K562 (cell line): ENCODE results near the gene SEC24A. TPM values are rescaled to one million over a fixed set of nuclear protein-coding genes. Genes with fewer than 3 reads are reported as not detected.

Experiments
- ATAC-seq: fragments of 200-7000 bp; cut with Tn5 transposase; 3 replicates; pipeline ENCODE4 v1.9.1; 2020; ENCODE audit warnings: moderate library complexity
- BruUV-seq: library from RNA; stranded (reverse); fragments of 400-500 nt; replicated peaks from 2 replicates; lab custom pipeline; 2021; lab: Mats Ljungman, UMichigan
- CTCF ChIA-PET: fragments of 300-600 bp; formaldehyde crosslinking; extraction: SDS; loops from one replicate; lab custom pipeline; 2021; ENCODE audit warnings: low intra/inter-chr PET ratio; lab: Yijun Ruan, JAX
- POLR2A ChIA-PET: fragments of 300-600, 350-650 bp; sonication (Branson Sonifier 250); formaldehyde crosslinking; extraction: SDS; loops from one replicate; lab custom pipeline; 2021; ENCODE audit warnings: antibody characterized with exemption, inconsistent platforms; lab: Yijun Ruan, JAX
- DNase-seq, 4 experiments: peaks; one replicate each; pipeline versions ENCODE4 v3.0.0 to v3.0.0-alpha.2; 2011 to 2018; ENCODE audit warnings: low spot score in 3 of 4, mixed read lengths in 3 of 4; ENCODE audit errors: extremely low read depth in 1 of 4
- FAIRE-seq: peaks from 2 replicates; lab custom pipeline; 2011; peaks lifted over from hg19 to GRCh38; lab: Jason Lieb, UNC
- H2AFZ ChIP-seq: 2 replicates; pipeline ENCODE4 v1.6.0; 2011; ENCODE audit warnings: low read depth, low read length, control low read depth, inconsistent platforms
- H3K27ac ChIP-seq: fragments of 200-600 bp; 3 replicates; pipeline ENCODE4 v1.8.0; 2011; ENCODE audit warnings: low read depth, mild to moderate bottlenecking, control low read depth, inconsistent platforms, low read length, moderate library complexity, mixed read lengths; ENCODE audit errors: extremely low read depth
- H3K27me3 ChIP-seq, 2 experiments: fragments of 300-600 bp in 1 of 2; 2 replicates in 1 of 2; 3 replicates in 1 of 2; pipeline versions ENCODE4 v1.6.0 to v1.8.0; 2011; ENCODE audit warnings: inconsistent platforms in 2 of 2, low read length in 2 of 2, mild to moderate bottlenecking in 1 of 2, mixed read lengths in 1 of 2, moderate library complexity in 1 of 2; ENCODE audit not compliant: control insufficient read depth in 2 of 2, insufficient read depth in 2 of 2
- H3K36me3 ChIP-seq: fragments of 300-600 bp; 3 replicates; pipeline ENCODE4 v1.8.0; 2011; ENCODE audit warnings: mild to moderate bottlenecking, low read length, inconsistent platforms; ENCODE audit not compliant: control insufficient read depth, insufficient read depth
- H3K4me1 ChIP-seq, 2 experiments: fragments of 200-600 bp in 1 of 2; replicated peaks in 1 of 2; 2 replicates in 1 of 2; 3 replicates in 1 of 2; pipeline versions ENCODE4 v1.5.1 to v1.8.0; 2011; ENCODE audit warnings: inconsistent platforms in 2 of 2, low read length in 2 of 2, mild to moderate bottlenecking in 1 of 2, mixed read lengths in 1 of 2, moderate library complexity in 1 of 2; ENCODE audit not compliant: control insufficient read depth in 2 of 2, insufficient read depth in 2 of 2
- H3K4me2 ChIP-seq: 2 replicates; pipeline ENCODE4 v1.6.1; 2011; ENCODE audit warnings: low read length, control low read depth, inconsistent platforms, mixed read lengths; ENCODE audit not compliant: insufficient read depth
- H3K4me3 ChIP-seq: fragments of 200-600 bp; sonication (generic), shearing (Covaris generic); 2 replicates; pipeline ENCODE4 v1.5.1; 2016; ENCODE audit warnings: control low read depth, inconsistent platforms
- H3K79me2 ChIP-seq: fragments of 200-600 bp; 3 replicates; pipeline ENCODE4 v1.8.0; 2011; ENCODE audit warnings: low read length, inconsistent platforms; ENCODE audit not compliant: control insufficient read depth, insufficient read depth
- H3K9ac ChIP-seq, 2 experiments: 2 replicates each; pipeline versions ENCODE4 v1.6.0 to v1.6.1; 2011; ENCODE audit warnings: low read depth in 2 of 2, low read length in 2 of 2, control low read depth in 1 of 2, inconsistent platforms in 1 of 2, mild to moderate bottlenecking in 1 of 2, mixed read lengths in 1 of 2; ENCODE audit not compliant: insufficient read depth in 1 of 2
- H3K9me1 ChIP-seq: one replicate; pipeline ENCODE4 v1.6.0; 2011; ENCODE audit warnings: inconsistent platforms, mild to moderate bottlenecking, low read length, moderate library complexity; ENCODE audit not compliant: control insufficient read depth, insufficient read depth
- H3K9me3 ChIP-seq: replicated peaks from 2 replicates; pipeline ENCODE4 v1.5.1; 2011; ENCODE audit warnings: low read depth, low read length, inconsistent platforms; ENCODE audit not compliant: control insufficient read depth, insufficient read depth
- H4K20me1 ChIP-seq: replicated peaks from 2 replicates; pipeline ENCODE4 v1.6.1; 2011; ENCODE audit warnings: low read length, inconsistent platforms, mixed read lengths; ENCODE audit not compliant: control insufficient read depth, insufficient read depth
- ATF6 ChIP-seq: sonication (generic); formaldehyde crosslinking; IDR thresholded peaks from 2 replicates; pipeline ENCODE4 v1.4.0; 2020; ENCODE audit warnings: mild to moderate bottlenecking, missing genetic modification reagents
- BCOR ChIP-seq: fragments of 450-650 bp; IDR thresholded peaks from 2 replicates; pipeline ENCODE4 v1.6.1; 2016
- CBX3 ChIP-seq, 2 experiments: IDR thresholded peaks; 1 replicate in 1 of 2; 2 replicates in 1 of 2; pipeline ENCODE4 v1.6.1; 2012; ENCODE audit warnings: inconsistent platforms in 2 of 2, low read length in 2 of 2, borderline replicate concordance in 1 of 2, control low read depth in 1 of 2
- DPF2 ChIP-seq: fragments of 450-650 bp; IDR thresholded peaks from 2 replicates; pipeline ENCODE4 v1.6.1; 2016
- ELF1 ChIP-seq: fragments of 200-800 bp; sonication (Bioruptor generic); IDR thresholded peaks from 2 replicates; pipeline ENCODE4 v1.6.1; 2016; ENCODE audit warnings: missing genetic modification characterization, missing compliant biosample characterization
- FOXP1 ChIP-seq: sonication (generic); formaldehyde crosslinking; IDR thresholded peaks from 2 replicates; pipeline ENCODE4 v1.8.0; 2022; ENCODE audit warnings: mild to moderate bottlenecking, missing genetic modification reagents
- NEUROD1 ChIP-seq: fragments of 150-350 bp; IDR thresholded peaks from 2 replicates; pipeline ENCODE4 v1.6.1; 2014; ENCODE audit warnings: borderline replicate concordance, low read length, low read depth; ENCODE audit not compliant: partially characterized antibody
- NFE2 ChIP-seq: IDR thresholded peaks from 2 replicates; pipeline ENCODE4 v1.6.1; 2014; ENCODE audit warnings: antibody characterized with exemption, low read depth
- RB1 ChIP-seq: fragments of 450-650 bp; IDR thresholded peaks from 2 replicates; pipeline ENCODE4 v1.6.1; 2017; ENCODE audit warnings: low read depth, mild to moderate bottlenecking
- TRIM24 ChIP-seq, 2 experiments: fragments of 450-650 bp; IDR thresholded peaks; 2 replicates each; pipeline ENCODE4 v1.6.1; 2016
- ZNF224 ChIP-seq: sonication (generic); formaldehyde crosslinking; IDR thresholded peaks from 2 replicates; pipeline ENCODE4 v1.8.0; 2022; ENCODE audit warnings: mild to moderate bottlenecking, missing genetic modification reagents
- WGBS: fragments of 100-300 bp; shearing (Covaris generic); methylation state at CpG from one replicate; pipeline ENCODE4 v1.1.6; 2016; ENCODE audit warnings: low coverage, mixed read lengths; ENCODE audit not compliant: insufficient coverage; ENCODE audit errors: missing lambda C conversion rate; 5-methylcytosine and 5-hydroxymethylcytosine counted together
- in situ Hi-C: fragments of 300-500 bp; cut with MboI; formaldehyde crosslinking; loops from 4 replicates; pipeline ENCODE4 v1.15.0; 2018; ENCODE audit warnings: inconsistent platforms, mixed read lengths
- intact Hi-C: fragments of 100-400 bp; cut with micrococcal nuclease; formaldehyde crosslinking; loops from 2 replicates; pipeline ENCODE4 v1.14.2; 2022
- polyA plus RNA-seq, 8 experiments: library from polyadenylated mRNA; depleted of rRNA in 4 of 8; stranded (reverse) in 5 of 8; unstranded in 3 of 8; fragments of >200 nt; fragmentation: Nextera tagmentation in 2 of 8; fragmentation: Illumina TruSeq in 1 of 8; extraction: Ambion mirVana in 2 of 8; extraction: Trizol in 1 of 8; gene quantifications; 2 replicates each; pipeline versions ENCODE4 v1.2.1 to v1.2.3, GENCODE V29; 2011 to 2014; ENCODE audit warnings: inconsistent platforms in 1 of 8, missing spikeins in 1 of 8
- total RNA-seq, 7 experiments: library from RNA; depleted of rRNA in 6 of 7; stranded (reverse); fragments of >200 nt in 6 of 7; fragmentation: Illumina TruSeq in 2 of 7; extraction: Trizol in 2 of 7; gene quantifications; 2 replicates each; pipeline versions ENCODE4 v1.2.1 to v1.2.3, GENCODE V29; 2011 to 2021; ENCODE audit warnings: low replicate concordance in 1 of 7
- TF ChIP-seq, protein P1 (sequence below), 2 experiments: IDR thresholded peaks in 1 of 2; conservative IDR thresholded peaks in 1 of 2; 2 replicates each; pipeline ENCODE4 v1.6.1; 2016; ENCODE audit warnings: low read depth in 2 of 2, mild to moderate bottlenecking in 1 of 2, missing compliant biosample characterization in 1 of 2, missing genetic modification characterization in 1 of 2, moderate library complexity in 1 of 2

SEC24A gene
- total and polyA plus RNA-seq, 9 of the 15 experiments (the other 6 are each of a cell fraction or from before 2014, with no cell fraction given) = 7.9 to 36.5 (median 17.5) TPM

GRCh38 chr5:134772461-134773125 is 124.0 kb downstream of the SEC24A start:
- Histone ChIP-seq H3K27me3 (no peaks in the 10 kb centered on the region), H3K9me1 (no peaks in the 10 kb centered on the region), H3K27ac (no peak overlapping the region), H3K4me2 (no peak overlapping the region), H3K79me2 (no peaks in the 10 kb centered on the region), H3K4me1 (no peaks in the 10 kb centered on the region), H4K20me1 (no peaks in the 10 kb centered on the region), H3K4me3 (no peak overlapping the region), H3K9ac (no peak overlapping the region), H2AFZ (no peak overlapping the region), H3K9me3 (no peaks in the 10 kb centered on the region), H3K36me3 (peaks cover 97% of the 10 kb centered on the region)
- DNase-seq = no peak
- in situ Hi-C loops = no loop called here
- POLR2A ChIA-PET = interaction anchor here (1.0 to 1.1 kb wide), 2 partner anchors 8 to 14 kb away, joined by 4 read pairs; partner anchors contain the start of gene DDX46
- CTCF ChIA-PET = no interaction called here
- no peak for FAIRE-seq
- BruUV-seq = no TSS peak
- WGBS = 96% methylated on average over 10 of the region's 10 CpGs
- TF ChIP-seq TRIM24 (IDR thresholded peaks at IDR 0.05) (no peak), NFE2 (no peak), ATF6 (CRISPR knock-in tag) (no peak), ZNF224 (CRISPR knock-in tag) (no peak), ELF1 (no peak), DPF2 (no peak), FOXP1 (CRISPR knock-in tag) (no peak), CBX3 (IDR thresholded peaks at IDR 0.05; ENCODE audit: borderline replicate concordance in 1 of 2, low read length in 2 of 2) (no peak), RB1 (no peak), BCOR (no peak), NEUROD1 (no peak)
- TF ChIP-seq, protein P1, sequence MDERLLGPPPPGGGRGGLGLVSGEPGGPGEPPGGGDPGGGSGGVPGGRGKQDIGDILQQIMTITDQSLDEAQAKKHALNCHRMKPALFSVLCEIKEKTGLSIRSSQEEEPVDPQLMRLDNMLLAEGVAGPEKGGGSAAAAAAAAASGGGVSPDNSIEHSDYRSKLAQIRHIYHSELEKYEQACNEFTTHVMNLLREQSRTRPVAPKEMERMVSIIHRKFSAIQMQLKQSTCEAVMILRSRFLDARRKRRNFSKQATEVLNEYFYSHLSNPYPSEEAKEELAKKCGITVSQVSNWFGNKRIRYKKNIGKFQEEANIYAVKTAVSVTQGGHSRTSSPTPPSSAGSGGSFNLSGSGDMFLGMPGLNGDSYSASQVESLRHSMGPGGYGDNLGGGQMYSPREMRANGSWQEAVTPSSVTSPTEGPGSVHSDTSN (CRISPR knock-in tag; IDR thresholded peaks at IDR 0.05; ENCODE audit: low read depth) = no peak
- TF ChIP-seq, protein P1 (tag; conservative IDR thresholded peaks at IDR 0.05; ENCODE audit: low read depth) = no peak
- intact Hi-C loops = no loop called here
- ATAC-seq = no peak
